Esophagus muscularis mucosa (tissue), 4 donors: Measurements from ENCODE around the gene TUBB2B. TPM values are rescaled to one million over a fixed set of nuclear protein-coding genes. Genes with fewer than 3 reads are reported as not detected.

Experiments used
- DNase-seq: peaks from one replicate; pipeline ENCODE4 v3.0.0-alpha.2; 2017; ENCODE audit errors: extremely low spot score
- H3K27ac ChIP-seq, 4 donors: fragments of 200-600 bp; sonication (generic); replicated peaks in 1 of 4; 1 replicate in 3 of 4; 2 replicates in 1 of 4; pipeline ENCODE4 v1.5.1; 2016 to 2019; ENCODE audit warnings: mild to moderate bottlenecking in 1 of 4
- H3K27me3 ChIP-seq, 4 donors: fragments of 200-600 bp; sonication (generic); one replicate each; pipeline versions ENCODE4 v1.5.1 to v1.6.0; 2016 to 2019
- H3K36me3 ChIP-seq, 4 donors: fragments of 200-600 bp; sonication (generic); one replicate each; pipeline ENCODE4 v1.5.1; 2016 to 2019
- H3K4me1 ChIP-seq, 4 donors: fragments of 200-600 bp; sonication (generic); one replicate each; pipeline ENCODE4 v1.5.1; 2016 to 2019
- H3K4me3 ChIP-seq, 4 donors: fragments of 200-600 bp; sonication (generic); 1 replicate in 2 of 4; 2 replicates in 2 of 4; pipeline ENCODE4 v1.5.1; 2016 to 2019; ENCODE audit warnings: mild to moderate bottlenecking in 4 of 4, moderate library complexity in 1 of 4
- H3K9me3 ChIP-seq, 4 donors: fragments of 200-600 bp; sonication (generic); 1 replicate in 3 of 4; 2 replicates in 1 of 4; pipeline ENCODE4 v1.5.1; 2016 to 2019
- CTCF ChIP-seq, 3 experiments: fragments of 200-600 bp in 2 of 3; fragments of 450-650 bp in 1 of 3; sonication (generic) in 2 of 3; IDR thresholded peaks; one replicate each; pipeline ENCODE4 v1.5.1; 2017 to 2019; ENCODE audit warnings: antibody characterized with exemption in 3 of 3, mild to moderate bottlenecking in 2 of 3, moderate library complexity in 1 of 3
- EP300 ChIP-seq: sonication (generic); formaldehyde crosslinking; IDR thresholded peaks from one replicate; pipeline ENCODE4 v1.6.1; 2017; ENCODE audit warnings: antibody characterized with exemption
- POLR2A ChIP-seq: fragments of 450-650 bp; IDR thresholded peaks from one replicate; pipeline ENCODE4 v1.6.1; 2017; ENCODE audit warnings: antibody characterized with exemption, moderate library complexity, mild to moderate bottlenecking, low read depth
- POLR2AphosphoS5 ChIP-seq, 2 donors: sonication (generic); formaldehyde crosslinking; IDR thresholded peaks; one replicate each; pipeline ENCODE4 v1.6.1; 2017; ENCODE audit warnings: antibody characterized with exemption in 2 of 2
- WGBS: methylation state at CpG from one replicate; pipeline ENCODE4 v1.1.5; 2018; 5-methylcytosine and 5-hydroxymethylcytosine counted together
- intact Hi-C: fragments of 100-400 bp; cut with DNase I; formaldehyde crosslinking; loops from one replicate; pipeline ENCODE4 v1.15.1; 2023
- total RNA-seq, 4 donors: library from RNA; depleted of rRNA; stranded (reverse); fragments of >200 nt; gene quantifications; one replicate each; pipeline versions ENCODE4 v1.1.0 to v1.2.1, GENCODE V29; 2016

The TUBB2B gene
- total RNA-seq, 4 donors from 2014 or later = 12.0 to 35.8 (median 20.9) TPM

GRCh38 chr6:3222506-3223038 lies 4.9 kb downstream of the TUBB2B start:
- no peak overlapping the region for H3K27ac ChIP-seq

GRCh38 chr6:3221578-3221977 lies 5.9 kb downstream of the TUBB2B start:
- Histone ChIP-seq H3K36me3 (no peaks in the 10 kb centered on the region), H3K4me3 (no peak overlapping the region), H3K4me1 (peaks cover under 1 to 5% (median 4%) of the 10 kb centered on the region in 4 donors), H3K9me3 (no peaks in the 10 kb centered on the region), H3K27ac (no peak overlapping the region), H3K27me3 (peaks cover 0 to 4% (median 0%) of the 10 kb centered on the region in 4 donors)
- TF ChIP-seq EP300 = no peak
- no peak for TF ChIP-seq POLR2A
- no peak for TF ChIP-seq CTCF (IDR thresholded peaks at IDR 0.05)
- TF ChIP-seq POLR2AphosphoS5 (IDR thresholded peaks at IDR 0.05) = no peak
- WGBS = 95% methylated on average over 4 of the region's 4 CpGs
- no peak for DNase-seq
- intact Hi-C loops = no loop called here

More at GRCh38 chr6:3222506-3223038, 4.9 kb downstream of the TUBB2B start:
- DNase-seq = no peak
- Histone ChIP-seq H3K9me3 (no peaks in the 10 kb centered on the region), H3K4me1 (peaks cover 10 to 15% (median 14%) of the 10 kb centered on the region in 4 donors), H3K4me3 (no peak overlapping the region), H3K36me3 (no peaks in the 10 kb centered on the region), H3K27me3 (peaks cover 0 to 14% (median 4%) of the 10 kb centered on the region in 4 donors)
- TF ChIP-seq CTCF (IDR thresholded peaks at IDR 0.05) (no peak), POLR2AphosphoS5 (IDR thresholded peaks at IDR 0.05) (no peak), EP300 (no peak), POLR2A (no peak)
- intact Hi-C loops = no loop called here
- 49% methylated on average over 4 of the region's 4 CpGs for WGBS

GRCh38 chr6:3220366-3220765 lies 7.1 kb downstream of the TUBB2B start:
- intact Hi-C loops = no loop called here
- Histone ChIP-seq H3K4me3 (no peak overlapping the region), H3K4me1 (no peaks in the 10 kb centered on the region), H3K27me3 (no peaks in the 10 kb centered on the region), H3K36me3 (no peaks in the 10 kb centered on the region), H3K9me3 (no peaks in the 10 kb centered on the region), H3K27ac (no peak overlapping the region)
- DNase-seq = no peak
- TF ChIP-seq EP300 = no peak
- TF ChIP-seq POLR2A = no peak
- no peak for TF ChIP-seq POLR2AphosphoS5 (IDR thresholded peaks at IDR 0.05)
- TF ChIP-seq CTCF (IDR thresholded peaks at IDR 0.05) = no peak
- WGBS = 80% methylated on average over 2 of the region's 2 CpGs

GRCh38 chr6:3218266-3218665 lies 9.2 kb downstream of the TUBB2B start:
- TF ChIP-seq POLR2AphosphoS5 (IDR thresholded peaks at IDR 0.05) (no peak), EP300 (no peak), POLR2A (no peak), CTCF (IDR thresholded peaks at IDR 0.05) (no peak)
- H3K4me1 ChIP-seq = no peaks in the 10 kb centered on the region
- no peak overlapping the region for H3K4me3 ChIP-seq
- 91% methylated on average over 10 of the region's 10 CpGs for WGBS
- no peak overlapping the region for H3K27ac ChIP-seq
- no peaks in the 10 kb centered on the region for H3K36me3 ChIP-seq
- intact Hi-C loops = no loop called here
- no peaks in the 10 kb centered on the region for H3K27me3 ChIP-seq
- DNase-seq = no peak
- H3K9me3 ChIP-seq = no peaks in the 10 kb centered on the region

GRCh38 chr6:3217286-3217685 lies 10.2 kb downstream of the TUBB2B start:
- whole genome bisulfite sequencing = 96% methylated on average over 2 of the region's 2 CpGs
- Histone ChIP-seq H3K9me3 (no peaks in the 10 kb centered on the region), H3K4me3 (no peak overlapping the region)

More at GRCh38 chr6:3217286-3217685, 10.2 kb downstream of the TUBB2B start:
- intact Hi-C loops = no loop called here
- H3K4me1 ChIP-seq = peaks cover 0 to 3% (median under 1%) of the 10 kb centered on the region in 4 donors
- TF ChIP-seq CTCF (IDR thresholded peaks at IDR 0.05) = no peak
- no peak for TF ChIP-seq POLR2A
- no peaks in the 10 kb centered on the region for H3K27me3 ChIP-seq
- DNase-seq = no peak
- H3K27ac ChIP-seq = no peak overlapping the region
- H3K36me3 ChIP-seq = no peaks in the 10 kb centered on the region
